Lower lobe of right lung (tissue), 2 donors: ENCODE measurements around the gene SNAPC5. TPM values are rescaled to one million over a fixed set of nuclear protein-coding genes. Genes with fewer than 3 reads are reported as not detected.

Source experiments
- ATAC-seq, 2 donors: fragments of 200-7000 bp; cut with Tn5 transposase; one replicate each; pipeline ENCODE4 v1.9.1; 2020 to 2022; ENCODE audit warnings: mild to moderate bottlenecking in 2 of 2, moderate library complexity in 2 of 2
- DNase-seq: peaks from one replicate; pipeline ENCODE4 v3.0.0-alpha.2; 2020
- H3K27ac ChIP-seq: fragments of 200-600 bp; one replicate; pipeline ENCODE4 v1.8.0; 2022
- H3K27me3 ChIP-seq: fragments of 200-600 bp; one replicate; pipeline ENCODE4 v1.8.0; 2022; ENCODE audit warnings: low read depth
- H3K36me3 ChIP-seq: fragments of 200-600 bp; one replicate; pipeline ENCODE4 v1.8.0; 2022; ENCODE audit warnings: mild to moderate bottlenecking
- H3K4me1 ChIP-seq: fragments of 200-600 bp; one replicate; pipeline ENCODE4 v1.8.0; 2022
- H3K4me3 ChIP-seq: fragments of 200-600 bp; one replicate; pipeline ENCODE4 v1.8.0; 2022; ENCODE audit warnings: mild to moderate bottlenecking
- H3K9me3 ChIP-seq: fragments of 200-600 bp; one replicate; pipeline ENCODE4 v1.8.0; 2022
- intact Hi-C: fragments of 100-400 bp; cut with DNase I; formaldehyde crosslinking; loops from one replicate; pipeline ENCODE4 v1.11.0; 2022
- total RNA-seq: library from RNA; stranded (reverse); fragmentation: NEBNext Ultra II Directional; extraction: Animal tissue kit (Norgen Biotek cat#: 25700); gene quantifications from one replicate; pipeline ENCODE4 v1.2.1, GENCODE V29; 2021
- TF ChIP-seq, protein P1 (sequence below): fragments of 200-600 bp; IDR thresholded peaks from one replicate; pipeline ENCODE4 v1.8.0; 2022; ENCODE audit warnings: antibody characterized with exemption, mild to moderate bottlenecking
- donor health status: DM: no; HTN: yes; CAD: no; lungs with severe emphysema.

Gene SNAPC5
- total RNA-seq, 1 donor from 2014 or later, result 26.1 TPM

DNA sequence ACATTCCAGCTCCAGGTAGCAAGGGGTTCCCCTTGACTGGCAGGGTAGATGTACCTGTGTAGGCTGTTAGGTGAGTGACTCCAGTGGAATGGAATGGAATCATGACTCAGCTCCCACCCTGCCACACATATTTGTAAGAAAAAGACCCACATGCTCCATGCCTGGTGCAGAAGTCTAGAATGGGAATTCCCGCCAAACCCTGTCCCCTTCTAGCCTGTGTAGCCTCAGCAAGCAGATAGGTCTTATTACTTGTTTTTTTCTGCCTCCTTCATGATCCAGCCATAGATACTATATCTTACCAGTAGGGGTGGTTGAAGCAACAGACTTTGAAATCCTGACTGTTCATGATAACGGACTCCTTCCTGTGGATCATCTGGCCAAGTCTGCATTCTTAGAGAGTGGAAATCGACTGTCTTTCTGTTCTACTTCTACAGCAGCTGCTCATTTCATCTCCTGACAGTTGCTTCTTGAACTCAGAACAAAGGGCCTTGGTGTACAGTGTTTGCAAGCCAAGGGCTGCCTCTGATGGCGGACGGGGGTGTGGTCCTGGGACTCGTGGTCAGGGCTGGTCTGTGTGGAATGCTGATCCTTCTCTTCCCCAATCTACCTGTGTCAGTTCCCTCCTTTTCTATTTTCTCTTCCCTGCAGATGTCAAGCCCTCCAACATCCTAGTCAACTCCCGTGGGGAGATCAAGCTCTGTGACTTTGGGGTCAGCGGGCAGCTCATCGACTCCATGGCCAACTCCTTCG lies 16.3 kb downstream of the SNAPC5 start:
- Histone ChIP-seq H3K9me3 (no peaks in the 10 kb centered on the region), H3K36me3 (peaks cover 32% of the 10 kb centered on the region), H3K4me1 (no peaks in the 10 kb centered on the region), H3K27ac (no peak overlapping the region), H3K27me3 (no peaks in the 10 kb centered on the region), H3K4me3 (no peak overlapping the region)
- DNase-seq (no peak), ATAC-seq (no peak)
- TF ChIP-seq, protein P1, sequence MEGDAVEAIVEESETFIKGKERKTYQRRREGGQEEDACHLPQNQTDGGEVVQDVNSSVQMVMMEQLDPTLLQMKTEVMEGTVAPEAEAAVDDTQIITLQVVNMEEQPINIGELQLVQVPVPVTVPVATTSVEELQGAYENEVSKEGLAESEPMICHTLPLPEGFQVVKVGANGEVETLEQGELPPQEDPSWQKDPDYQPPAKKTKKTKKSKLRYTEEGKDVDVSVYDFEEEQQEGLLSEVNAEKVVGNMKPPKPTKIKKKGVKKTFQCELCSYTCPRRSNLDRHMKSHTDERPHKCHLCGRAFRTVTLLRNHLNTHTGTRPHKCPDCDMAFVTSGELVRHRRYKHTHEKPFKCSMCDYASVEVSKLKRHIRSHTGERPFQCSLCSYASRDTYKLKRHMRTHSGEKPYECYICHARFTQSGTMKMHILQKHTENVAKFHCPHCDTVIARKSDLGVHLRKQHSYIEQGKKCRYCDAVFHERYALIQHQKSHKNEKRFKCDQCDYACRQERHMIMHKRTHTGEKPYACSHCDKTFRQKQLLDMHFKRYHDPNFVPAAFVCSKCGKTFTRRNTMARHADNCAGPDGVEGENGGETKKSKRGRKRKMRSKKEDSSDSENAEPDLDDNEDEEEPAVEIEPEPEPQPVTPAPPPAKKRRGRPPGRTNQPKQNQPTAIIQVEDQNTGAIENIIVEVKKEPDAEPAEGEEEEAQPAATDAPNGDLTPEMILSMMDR, result no peak
- intact Hi-C loops, result no loop called here

DNA sequence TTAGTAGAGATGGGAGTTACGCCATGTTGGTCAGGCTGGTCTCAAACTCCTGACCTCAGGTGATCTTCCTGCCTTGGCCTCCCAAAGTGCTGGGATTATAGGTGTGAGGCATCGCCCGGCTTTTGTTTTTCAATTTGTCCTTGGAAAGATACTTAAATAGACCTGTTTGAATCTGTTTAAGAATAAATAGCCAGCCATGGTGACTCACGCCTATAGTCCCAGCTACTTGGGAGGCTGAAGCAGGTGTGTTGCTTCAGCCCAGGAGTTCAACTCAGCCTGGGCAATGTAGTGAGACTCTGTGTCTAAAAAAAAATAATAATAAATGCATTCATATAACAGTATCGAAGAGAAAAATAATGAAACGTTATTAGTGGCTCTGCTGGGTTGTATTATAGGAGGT lies 17.3 kb downstream of the SNAPC5 start:
- no peak for ATAC-seq
- Histone ChIP-seq H3K4me3 (no peak overlapping the region), H3K9me3 (no peaks in the 10 kb centered on the region), H3K27ac (no peak overlapping the region), H3K4me1 (no peaks in the 10 kb centered on the region), H3K36me3 (peaks cover 22% of the 10 kb centered on the region), H3K27me3 (no peaks in the 10 kb centered on the region)
- intact Hi-C loops, result no loop called here
- no peak for DNase-seq
- TF ChIP-seq, protein P1, result no peak

DNA sequence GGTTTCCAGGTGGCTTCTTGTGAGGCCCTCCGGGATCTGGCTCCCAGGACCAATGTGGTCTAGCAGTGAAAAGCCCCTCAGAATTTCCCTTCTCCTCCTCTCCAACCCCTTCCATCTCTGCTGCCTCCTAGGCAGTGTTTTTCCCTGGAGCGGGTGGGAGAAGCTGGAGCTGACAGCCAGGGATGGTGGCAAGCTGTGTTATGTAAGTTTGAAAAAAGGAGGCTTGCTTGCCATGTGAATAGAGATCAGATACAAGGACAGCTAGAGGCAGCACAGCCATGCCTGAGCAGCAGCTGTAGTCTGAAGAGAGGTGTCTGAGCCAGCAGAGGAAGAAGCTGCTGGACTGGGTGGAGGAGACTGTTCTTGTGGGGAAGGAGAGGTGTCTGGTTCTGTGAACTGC lies 20.6 kb downstream of the SNAPC5 start:
- TF ChIP-seq, protein P1, result no peak

DNA sequence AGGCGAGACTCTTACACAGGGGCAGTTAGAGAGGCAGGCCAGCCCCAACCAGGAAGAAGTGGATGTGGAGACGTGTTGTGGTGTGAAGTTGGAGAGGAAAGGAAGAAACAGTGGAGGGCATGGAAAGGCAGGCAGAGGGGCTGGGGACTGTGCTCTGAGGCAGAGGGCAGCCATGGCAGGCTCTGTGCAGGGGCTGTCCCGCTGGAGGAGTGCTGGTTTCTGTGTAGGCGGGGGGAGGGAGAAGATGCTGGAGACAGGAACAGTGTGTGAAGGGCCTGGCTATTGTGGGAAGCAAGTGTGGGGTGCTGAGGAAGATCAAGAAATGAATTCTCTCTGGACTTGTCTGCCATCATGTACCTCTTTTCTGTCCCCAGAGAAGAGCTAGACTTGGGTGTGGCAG lies 21.0 kb downstream of the SNAPC5 start:
- DNase-seq (no peak), ATAC-seq (peak in 1 of 2 donors; percentile 41)
- Histone ChIP-seq H3K27me3 (no peaks in the 10 kb centered on the region), H3K27ac (no peak overlapping the region), H3K9me3 (no peaks in the 10 kb centered on the region), H3K4me1 (no peaks in the 10 kb centered on the region), H3K4me3 (no peak overlapping the region), H3K36me3 (no peaks in the 10 kb centered on the region)
- TF ChIP-seq, protein P1, result no peak
- intact Hi-C loops, result no loop called here

More for the DNA sequence above, 20.6 kb downstream of the SNAPC5 start:
- no peaks in the 10 kb centered on the region for H3K4me1 ChIP-seq
- no peak overlapping the region for H3K27ac ChIP-seq
- no peaks in the 10 kb centered on the region for H3K9me3 ChIP-seq
- H3K4me3 ChIP-seq, result no peak overlapping the region
- intact Hi-C loops, result no loop called here
- H3K36me3 ChIP-seq, result peaks cover 3% of the 10 kb centered on the region
- ATAC-seq (no peak), DNase-seq (no peak)
- no peaks in the 10 kb centered on the region for H3K27me3 ChIP-seq

DNA sequence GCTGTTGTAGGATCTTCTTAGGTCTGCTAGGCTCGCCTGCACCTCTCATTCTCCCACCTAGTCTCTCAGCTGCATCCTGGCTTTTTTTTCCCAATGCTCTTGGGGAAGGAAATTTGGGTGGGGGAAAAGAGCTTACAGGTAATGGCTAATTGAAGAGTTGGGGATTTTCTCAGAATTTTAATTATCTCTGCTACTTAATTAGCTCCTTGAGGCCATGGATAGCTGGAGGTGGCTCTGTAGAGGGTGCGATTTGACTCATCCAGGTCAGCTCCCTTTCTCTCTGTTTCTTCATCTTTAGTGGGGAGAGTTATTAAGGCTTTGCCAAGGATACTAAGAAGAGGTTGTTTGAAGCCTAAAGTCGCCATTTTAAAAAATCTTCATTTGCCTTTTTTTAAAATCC lies 22.6 kb downstream of the SNAPC5 start:
- DNase-seq (no peak), ATAC-seq (no peak)
- Histone ChIP-seq H3K36me3 (peaks cover 5% of the 10 kb centered on the region), H3K9me3 (no peaks in the 10 kb centered on the region), H3K27ac (no peak overlapping the region), H3K4me1 (no peaks in the 10 kb centered on the region), H3K27me3 (no peaks in the 10 kb centered on the region), H3K4me3 (no peak overlapping the region)
- TF ChIP-seq, protein P1, result no peak
- intact Hi-C loops, result no loop called here
